ENCODE data around the gene NCAM1. TPM values are rescaled to one million over a fixed set of nuclear protein-coding genes. Genes with fewer than 3 reads are reported as not detected.

The NCAM1 gene
- total RNA-seq, 1 donor from 2014 or later, result 3.1 TPM

DNA sequence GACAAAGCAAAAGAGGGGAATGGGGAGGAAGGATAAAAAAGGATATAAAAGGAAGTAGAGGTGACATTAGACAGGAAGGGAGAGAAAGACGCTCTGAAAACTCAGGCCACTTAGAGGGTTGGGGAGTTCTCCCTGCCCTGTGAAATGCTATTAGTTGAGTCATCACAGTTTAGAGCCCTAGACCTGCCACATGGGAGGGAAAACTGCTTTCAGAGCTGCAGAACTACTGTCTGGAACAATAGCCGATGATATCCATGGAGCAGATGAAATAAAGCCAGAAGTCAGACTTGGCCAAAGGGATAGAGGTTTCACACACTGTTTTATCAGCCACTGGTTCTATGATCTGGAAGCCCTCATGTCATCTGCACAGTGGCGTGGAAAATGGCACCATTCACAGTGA is 157.9 kb downstream of the NCAM1 start:
- TF ChIP-seq CTCF (conservative IDR thresholded peaks at IDR 0.05; ENCODE audit: low read depth, low read length), result no peak
- H3K4me3 ChIP-seq (ENCODE audit: low read depth, low read length), result no peak overlapping the region
- DNase-seq (ENCODE audit: low read depth), result no peak

- TF ChIP-seq CTCF (conservative IDR thresholded peaks at IDR 0.05; ENCODE audit: low read depth, low read length), result no peak
- DNase-seq (ENCODE audit: low read depth), result no peak
- no peak overlapping the region for H3K4me3 ChIP-seq (ENCODE audit: low read depth, low read length)
Observed at GRCh38 chr11:113119966-113120736, 158.9 kb downstream of the NCAM1 start.

GRCh38 chr11:113121746-113122145 is 160.5 kb downstream of the NCAM1 start:
- no peak for DNase-seq (ENCODE audit: low read depth)
- no peak overlapping the region for H3K4me3 ChIP-seq (ENCODE audit: low read depth, low read length)
- TF ChIP-seq CTCF (conservative IDR thresholded peaks at IDR 0.05; ENCODE audit: low read depth, low read length), result no peak

- no peak for TF ChIP-seq CTCF (conservative IDR thresholded peaks at IDR 0.05; ENCODE audit: low read depth, low read length)
- no peak for DNase-seq (ENCODE audit: low read depth)
Observed at GRCh38 chr11:113124006-113124405, 162.8 kb downstream of the NCAM1 start.

GRCh38 chr11:113124578-113124977 is 163.4 kb downstream of the NCAM1 start:
- no peak for TF ChIP-seq CTCF (conservative IDR thresholded peaks at IDR 0.05; ENCODE audit: low read depth, low read length)
- H3K4me3 ChIP-seq (ENCODE audit: low read depth, low read length), result no peak overlapping the region
- no peak for DNase-seq (ENCODE audit: low read depth)

More at GRCh38 chr11:113124006-113124405, 162.8 kb downstream of the NCAM1 start:
- H3K4me3 ChIP-seq (ENCODE audit: low read depth, low read length), result no peak overlapping the region

DNA sequence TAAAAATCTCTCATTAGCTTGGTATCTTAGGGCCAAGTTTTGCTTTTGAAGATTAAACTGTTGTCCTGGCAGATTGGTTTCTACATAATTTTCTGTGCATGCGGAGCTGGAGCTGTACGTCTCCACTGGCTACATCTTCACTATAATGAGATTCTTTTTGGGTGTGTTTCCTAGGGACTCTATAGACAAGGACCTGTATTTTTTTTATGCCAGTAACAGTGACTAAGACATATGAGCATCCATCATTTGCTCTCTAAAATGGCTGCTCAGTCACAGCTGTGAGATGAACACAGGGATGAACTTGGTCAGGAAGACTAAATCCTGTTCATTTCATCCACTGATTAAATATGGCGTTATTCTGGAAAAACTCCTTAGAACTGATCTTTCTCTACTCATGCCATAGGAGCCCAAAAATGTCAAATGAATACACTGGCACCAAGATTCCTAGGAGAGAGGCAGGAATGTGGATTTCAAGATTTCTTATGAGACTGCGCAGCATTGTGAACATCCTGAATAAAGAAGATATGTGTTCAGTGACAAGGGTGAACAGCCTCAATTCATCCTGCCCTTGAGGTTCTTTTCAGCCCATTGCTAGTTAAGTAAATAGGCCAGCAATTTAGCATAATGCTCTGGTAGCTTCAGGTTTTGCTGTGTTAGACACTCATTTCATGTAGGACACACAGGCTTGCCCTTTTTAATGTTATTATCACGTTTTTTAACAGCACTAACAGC is 168.2 kb downstream of the NCAM1 start:
- no peak overlapping the region for H3K4me3 ChIP-seq (ENCODE audit: low read depth, low read length)
- DNase-seq (ENCODE audit: low read depth), result no peak
- no peak for TF ChIP-seq CTCF (conservative IDR thresholded peaks at IDR 0.05; ENCODE audit: low read depth, low read length)
